GM21515 (cell line): ENCODE measurements around the gene TLR9.
"Not testable (repeated sequence)": the region's sequence is repeated elsewhere in the genome, so short reads cannot be mapped to it uniquely, and the experiment has no call there.

ENCODE experiments used
- ATAC-seq: cut with Tn5 transposase; IDR thresholded peaks from one replicate; pipeline ENCODE4 v1.9.1; 2021; ENCODE audit not compliant: unreplicated experiment

TLR9 gene

DNA sequence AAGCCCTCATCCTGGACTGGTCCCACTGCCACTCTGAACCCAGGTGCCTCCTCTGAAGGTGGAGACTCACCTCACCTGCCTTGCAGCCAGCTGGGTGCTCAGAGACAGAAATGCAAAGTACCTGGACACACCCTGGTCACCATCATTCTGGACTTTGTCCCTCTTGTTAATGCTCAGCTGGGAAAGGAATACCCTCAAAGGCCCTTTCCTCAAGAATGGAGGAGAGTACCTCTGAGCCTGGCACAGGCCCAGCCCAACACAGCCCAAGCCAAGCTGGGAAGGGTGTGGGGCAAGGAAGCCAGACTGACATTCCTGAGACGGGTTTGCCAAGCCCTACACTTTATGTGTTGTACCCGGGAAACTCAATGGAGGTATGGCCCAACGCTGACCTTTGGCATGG, 28.5 kb downstream of the TLR9 start:
- no peak for ATAC-seq

DNA sequence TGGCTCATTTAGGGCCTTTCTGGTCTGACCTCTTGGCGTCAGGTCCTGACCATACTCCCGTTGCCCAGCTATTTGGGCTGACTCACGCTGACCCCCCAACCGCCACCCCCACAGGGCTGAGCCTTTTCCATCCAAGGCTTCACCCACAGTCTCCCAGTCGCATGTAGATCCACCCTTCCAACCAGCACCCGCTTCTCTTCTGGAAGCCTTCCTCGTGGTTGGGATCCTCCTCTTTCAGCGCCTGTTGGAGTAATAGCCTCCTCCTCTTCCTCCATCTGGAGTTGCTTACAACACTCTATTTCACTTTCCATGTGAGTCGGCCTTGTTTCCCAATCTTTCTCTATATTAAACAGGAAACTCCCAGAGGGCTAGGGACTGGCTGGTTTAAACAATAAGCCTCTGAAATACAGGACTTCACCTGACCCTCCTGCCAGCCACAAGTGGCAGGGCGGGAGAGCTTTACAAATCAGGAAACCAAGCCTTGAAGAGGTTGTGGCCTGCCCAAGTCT, 29.6 kb downstream of the TLR9 start:
- ATAC-seq = no peak

DNA sequence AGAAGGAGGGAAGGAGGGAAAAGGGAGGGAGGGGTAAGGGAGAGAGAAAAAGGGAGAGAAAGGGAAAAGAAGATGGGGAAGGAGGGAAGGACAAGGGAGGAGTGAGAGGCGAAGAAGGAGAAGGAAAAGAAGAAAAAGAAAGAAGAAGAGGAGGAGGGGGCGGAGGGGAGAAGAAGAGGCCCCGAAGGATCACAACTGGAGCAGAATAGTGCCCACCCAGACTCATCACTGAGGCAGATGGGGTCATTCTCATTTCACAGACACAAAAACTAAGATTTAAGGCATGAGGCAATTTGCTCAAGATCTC, 30.2 kb downstream of the TLR9 start:
- ATAC-seq = no peak

DNA sequence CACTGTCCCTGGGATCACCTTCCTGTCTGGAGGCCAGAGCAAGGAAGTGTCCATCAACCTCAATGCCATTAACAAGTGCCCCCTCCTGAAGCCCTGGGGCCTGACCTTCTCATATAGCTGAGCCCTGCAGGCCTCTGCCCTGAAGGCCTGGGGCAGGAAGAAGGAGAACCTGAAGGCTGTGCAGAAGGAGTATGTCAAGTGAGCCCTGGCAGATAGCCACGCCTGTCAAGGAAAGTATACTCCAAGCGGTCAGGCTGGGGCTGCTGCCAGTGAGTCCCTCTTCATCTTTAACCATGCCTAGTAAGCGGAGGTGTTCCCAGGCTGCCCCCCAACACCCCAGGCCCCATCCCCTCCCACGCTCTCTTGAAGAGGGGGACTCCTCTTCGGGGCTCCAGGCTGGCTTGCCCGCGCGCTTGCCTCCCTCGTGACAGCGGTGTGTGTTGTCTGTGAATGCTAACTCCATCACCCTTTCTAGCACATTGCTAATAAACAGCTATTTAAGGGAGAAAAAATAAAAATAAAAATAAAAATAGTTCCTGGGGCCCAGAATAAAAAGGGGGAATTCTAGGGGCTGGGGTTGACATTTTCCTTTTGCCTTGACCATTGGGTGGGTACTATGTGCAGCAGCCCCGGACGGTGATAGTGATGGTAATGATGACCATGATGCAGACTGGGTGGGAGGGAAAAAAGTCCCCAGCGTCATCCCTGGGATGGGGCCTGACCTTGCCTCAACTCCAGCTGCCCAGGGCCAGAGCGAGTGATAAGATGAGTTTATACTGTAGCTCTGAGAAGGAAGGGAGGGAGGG, 30.8 kb downstream of the TLR9 start:
- no peak for ATAC-seq

GRCh38 chr3:52193065-52193464, 32.4 kb downstream of the TLR9 start:
- no peak for ATAC-seq

- no peak for ATAC-seq
These were observed 33.8 kb downstream of the TLR9 start for GRCh38 chr3:52191663-52192062.

- no peak for ATAC-seq
These were observed 35.0 kb downstream of the TLR9 start for GRCh38 chr3:52190294-52191074.

DNA sequence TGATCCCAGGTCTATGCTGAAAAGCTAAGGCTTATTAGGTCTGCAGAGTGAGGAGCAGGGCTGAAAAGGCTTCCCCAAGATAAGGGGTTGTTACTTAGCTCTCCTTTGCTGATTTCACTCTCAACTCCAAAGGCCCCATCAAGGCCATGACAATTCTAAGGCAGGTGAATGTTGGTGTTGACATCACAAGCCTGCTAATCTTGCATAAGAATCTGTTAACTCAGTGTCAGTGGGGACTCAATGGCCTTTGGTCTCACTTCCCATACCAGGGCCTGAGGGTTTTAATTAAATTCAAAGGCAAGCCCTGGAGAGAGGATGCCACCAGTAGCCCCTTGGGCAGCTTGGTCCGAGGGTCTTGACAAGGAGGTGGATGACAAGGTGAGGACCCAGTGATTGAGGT, 36.9 kb downstream of the TLR9 start:
- ATAC-seq = no peak

DNA sequence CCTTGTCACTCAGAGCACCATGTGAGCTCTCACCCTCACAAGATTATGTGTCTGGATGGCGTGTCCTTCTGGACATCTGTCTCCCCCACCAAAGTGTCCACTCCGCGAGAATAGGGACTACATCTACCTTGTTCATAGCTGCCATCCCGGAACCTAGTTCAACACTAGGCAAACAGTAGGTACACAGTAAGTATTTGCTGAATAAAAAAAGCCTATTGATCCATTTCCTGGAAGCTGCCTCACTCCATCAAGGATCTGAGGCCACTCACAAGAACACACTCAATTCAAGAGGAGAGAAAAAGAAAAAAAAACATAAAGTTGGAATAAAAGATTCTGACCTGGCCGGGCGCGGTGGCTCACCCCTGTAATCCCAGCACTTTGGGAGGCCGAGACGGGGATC, 38.7 kb downstream of the TLR9 start:
- ATAC-seq = no peak

GRCh38 chr3:52185837-52186236, 39.6 kb downstream of the TLR9 start:
- no peak for ATAC-seq

DNA sequence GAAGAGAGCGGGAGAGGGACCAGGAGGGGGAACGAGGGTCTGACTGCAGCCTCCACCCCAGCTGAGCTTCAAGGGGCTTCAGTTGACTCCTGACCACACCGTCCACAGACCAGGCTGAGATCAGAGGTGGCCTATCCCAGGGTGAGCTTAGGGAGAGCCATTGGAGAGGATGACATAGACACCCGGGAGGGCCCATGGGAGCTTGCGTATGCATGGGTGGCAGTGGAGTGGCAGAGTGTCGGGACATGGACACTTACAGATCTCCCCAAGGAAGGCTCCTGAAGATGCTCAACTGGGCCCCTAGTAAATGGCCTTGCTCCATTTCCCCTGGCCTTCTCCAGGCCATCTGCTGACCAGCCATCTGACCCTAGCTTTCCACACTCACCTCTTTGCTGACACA, 40.1 kb downstream of the TLR9 start:
- ATAC-seq = no peak

DNA sequence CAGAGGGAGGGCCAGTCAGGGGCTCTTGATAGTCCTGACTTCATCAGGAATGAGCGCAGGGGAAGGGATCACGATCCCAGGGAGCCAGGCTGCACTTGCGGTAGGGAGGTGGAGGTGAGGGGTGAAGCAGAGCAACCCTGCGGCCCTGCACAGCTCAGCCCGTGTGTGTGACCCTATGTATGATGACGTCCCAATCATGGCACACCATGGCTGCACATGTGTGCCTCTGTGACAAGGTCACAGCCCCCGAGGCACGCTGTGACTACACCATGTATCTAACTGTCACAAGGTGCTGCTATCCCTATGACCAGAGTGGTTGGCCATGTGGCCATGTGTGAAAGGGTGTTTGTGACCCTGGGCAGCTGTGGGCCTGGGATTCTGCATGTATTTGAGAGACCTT, 40.8 kb downstream of the TLR9 start:
- no peak for ATAC-seq

DNA sequence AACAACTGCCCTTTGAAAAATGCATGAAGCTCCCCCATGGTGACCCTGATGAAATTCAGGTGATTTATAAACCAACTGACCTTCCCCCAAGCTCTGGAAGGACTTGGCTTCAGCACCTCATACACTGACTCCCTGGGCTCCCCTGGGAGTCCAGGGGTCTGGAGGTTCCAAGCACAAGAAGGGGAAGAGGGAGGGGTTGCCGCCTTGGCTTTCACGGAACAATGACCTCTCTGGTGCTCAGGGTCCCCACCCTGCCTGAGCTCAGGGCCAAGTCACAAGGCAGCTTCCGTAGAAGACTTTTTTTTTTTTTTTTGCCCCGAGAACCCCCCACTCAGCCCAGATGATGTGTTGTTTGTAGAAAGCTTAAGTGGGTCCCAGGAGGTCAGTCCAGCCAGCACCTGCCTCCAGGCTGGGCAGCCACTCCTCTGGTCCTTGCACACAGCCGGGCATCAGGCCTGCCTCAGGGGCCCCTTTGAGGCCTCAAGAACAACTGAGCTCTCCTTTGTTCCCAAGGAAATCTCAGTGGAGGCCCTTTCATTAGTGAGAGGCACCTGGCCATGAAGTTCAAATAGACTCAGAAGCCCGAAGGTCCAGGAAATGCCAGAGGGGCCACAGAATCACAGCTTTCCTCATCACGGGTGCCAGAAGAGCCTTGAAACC, 41.5 kb downstream of the TLR9 start:
- ATAC-seq = no peak

DNA sequence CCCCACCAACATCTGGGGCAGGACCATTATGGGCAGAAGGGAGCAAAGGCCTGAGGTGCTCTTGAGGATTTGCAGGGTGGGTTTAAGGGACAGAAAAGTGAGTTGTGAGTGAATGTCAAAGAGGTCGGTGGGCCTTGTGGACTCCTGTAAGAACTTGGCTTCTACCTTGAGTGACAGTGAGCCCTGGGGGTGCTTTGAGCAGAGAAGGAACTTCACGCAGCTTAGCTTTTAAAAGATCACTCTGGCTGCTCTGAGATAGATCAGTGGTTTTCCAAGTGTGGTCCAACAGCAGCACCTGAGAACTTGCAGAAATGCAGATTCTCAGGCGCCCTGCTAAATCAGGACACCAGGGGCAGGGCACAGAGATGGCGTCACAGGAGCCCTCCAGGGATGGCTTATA, 42.8 kb downstream of the TLR9 start:
- no peak for ATAC-seq

- ATAC-seq = no peak
These were observed 43.2 kb downstream of the TLR9 start for GRCh38 chr3:52182196-52182595.

DNA sequence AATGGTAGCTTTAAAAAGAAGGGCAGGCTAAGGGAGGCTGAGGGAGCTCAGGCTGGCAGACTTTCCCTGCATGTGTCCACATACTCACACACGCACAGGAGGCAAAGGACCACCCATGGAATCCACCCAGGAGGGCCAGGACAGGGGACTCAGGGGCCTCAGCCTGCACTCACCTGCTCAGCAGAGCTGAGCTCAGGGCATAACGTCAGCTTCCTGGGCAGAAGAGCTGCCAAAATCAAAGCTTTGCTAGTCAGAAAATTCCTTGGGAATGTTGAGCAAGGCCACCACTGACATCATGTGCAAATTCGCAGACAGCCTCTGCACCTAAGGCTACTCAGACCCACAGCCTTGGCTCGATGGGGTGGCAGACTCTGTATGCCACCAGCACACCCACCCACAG, 43.9 kb downstream of the TLR9 start:
- ATAC-seq = no peak

DNA sequence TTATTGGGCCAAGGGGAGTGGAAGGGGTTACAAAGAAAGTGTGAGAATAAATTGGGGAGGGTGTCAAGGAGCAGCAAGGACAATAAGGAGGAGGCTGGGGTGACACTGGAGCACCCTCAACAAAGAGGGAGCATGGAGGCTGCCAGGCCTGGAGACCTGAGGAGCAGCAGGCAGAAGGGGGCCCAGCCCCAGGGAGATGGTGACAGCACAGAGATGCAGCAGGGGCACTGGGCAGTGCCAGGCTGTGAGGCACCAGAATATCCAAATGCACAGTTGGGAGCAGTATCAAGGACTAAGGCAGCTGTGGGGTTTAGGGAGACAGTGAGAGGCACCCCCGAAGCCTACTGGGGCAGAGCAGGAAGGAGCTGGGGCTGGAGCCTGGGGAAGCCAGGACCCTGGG, 46.9 kb downstream of the TLR9 start:
- no peak for ATAC-seq

- not testable (repeated sequence) for ATAC-seq
These were observed 47.3 kb downstream of the TLR9 start for GRCh38 chr3:52178126-52178525.

DNA sequence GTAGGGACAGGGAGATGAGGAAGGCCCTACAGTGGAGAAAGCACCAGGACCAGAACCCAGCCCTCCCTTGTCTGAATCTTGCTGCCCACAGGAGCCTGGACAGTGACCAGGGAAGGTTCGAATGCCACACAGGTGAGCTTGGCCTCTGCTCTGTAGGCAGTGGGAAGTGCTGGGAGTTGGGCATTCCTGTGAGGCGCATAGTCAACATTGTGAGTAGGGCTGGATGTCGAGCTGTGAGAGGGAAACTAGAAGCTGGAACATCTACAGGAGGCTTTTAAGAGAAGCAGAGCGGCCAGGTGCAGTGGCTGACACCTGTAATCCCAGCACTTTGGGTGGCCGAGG, 47.8 kb downstream of the TLR9 start:
- no peak for ATAC-seq

DNA sequence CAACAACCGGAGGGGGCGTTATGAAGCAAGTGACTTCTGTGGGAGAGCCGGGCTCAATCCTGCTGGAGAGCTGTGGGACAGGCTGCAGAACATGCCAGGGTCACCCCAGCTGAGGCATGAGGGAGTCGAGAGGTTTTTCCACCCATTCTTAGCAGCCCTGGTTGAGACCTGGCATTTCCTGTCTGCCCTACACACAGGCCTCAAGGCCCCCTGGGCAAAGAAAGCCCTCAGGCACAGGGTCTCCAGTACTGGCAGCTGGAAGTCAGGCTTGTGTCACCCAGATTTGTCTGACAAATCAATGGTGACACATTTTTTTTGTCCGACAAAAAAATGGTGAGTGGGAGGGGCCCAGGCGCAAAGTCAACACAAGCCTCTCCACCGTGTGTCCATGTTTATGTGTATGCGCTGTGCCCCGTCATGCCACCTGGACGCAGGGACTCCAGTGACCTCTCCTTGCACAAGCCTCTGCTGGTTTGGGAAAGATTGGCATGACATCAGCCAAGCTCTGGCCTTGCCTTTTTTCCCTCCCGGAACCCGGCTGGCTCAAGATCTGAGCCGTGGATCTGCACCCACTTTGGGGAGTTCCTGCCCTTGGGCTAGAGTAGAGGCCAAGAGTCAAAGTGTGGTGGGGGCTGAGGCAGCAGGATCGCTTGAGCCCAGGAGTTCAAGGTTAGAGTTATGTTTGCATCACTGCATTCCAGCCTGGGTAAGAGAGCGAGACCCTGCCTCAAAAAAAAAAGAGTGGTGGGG, 48.3 kb downstream of the TLR9 start:
- ATAC-seq = no peak

GRCh38 chr3:52176180-52176752, 49.2 kb downstream of the TLR9 start:
- no peak for ATAC-seq
